ENCODE measurements around the gene DGLUCY.
A peak's percentile ranks its signal among the peaks of the same experiment; 100 is the strongest.
"Not testable (repeated sequence)": the region's sequence is repeated elsewhere in the genome, so short reads cannot be mapped to it uniquely, and the experiment has no call there.

Gene DGLUCY

GRCh38 chr14:91113829-91114078, at the start of gene DGLUCY:
TSS of gene DGLUCY (plus strand) at chr14:91114073. CDS start at chr14:91160295, 46,222 bp downstream.
- DNase-seq = peak in 1 of 2 donors; percentile 46

- no peak for DNase-seq
Measured at GRCh38 chr14:91065266-91065665, 48.6 kb upstream of the DGLUCY start.

GRCh38 chr14:91067186-91067585, 46.7 kb upstream of the DGLUCY start:
- DNase-seq = no peak

GRCh38 chr14:91068642-91069041, 45.2 kb upstream of the DGLUCY start:
- DNase-seq = no peak

GRCh38 chr14:91070572-91070971, 43.3 kb upstream of the DGLUCY start:
- DNase-seq = no peak

- DNase-seq = no peak
Measured at GRCh38 chr14:91075553-91075952, 38.3 kb upstream of the DGLUCY start.

- peak; percentile 47 to 52 for DNase-seq
Measured at GRCh38 chr14:91078095-91078737, 35.7 kb upstream of the DGLUCY start.

GRCh38 chr14:91080071-91080470, 33.8 kb upstream of the DGLUCY start:
- DNase-seq = no peak

- no peak for DNase-seq
Measured at GRCh38 chr14:91082282-91082681, 31.6 kb upstream of the DGLUCY start.

- DNase-seq = no peak
Measured at GRCh38 chr14:91084516-91084915, 29.4 kb upstream of the DGLUCY start.

- DNase-seq = not testable (repeated sequence)
Measured at GRCh38 chr14:91087470-91087869, 26.4 kb upstream of the DGLUCY start.

- DNase-seq = no peak
Measured at GRCh38 chr14:91088585-91089235, 25.2 kb upstream of the DGLUCY start.

- no peak for DNase-seq
Measured at GRCh38 chr14:91089958-91090535, 23.8 kb upstream of the DGLUCY start.

GRCh38 chr14:91090743-91091142, 23.1 kb upstream of the DGLUCY start:
- no peak for DNase-seq

- DNase-seq = no peak
Measured at GRCh38 chr14:91092073-91092472, 21.8 kb upstream of the DGLUCY start.

- not testable (repeated sequence) for DNase-seq
Measured at GRCh38 chr14:91093743-91094472, 20.0 kb upstream of the DGLUCY start.

GRCh38 chr14:91094772-91095171, 19.1 kb upstream of the DGLUCY start:
- no peak for DNase-seq

GRCh38 chr14:91095178-91095577, 18.7 kb upstream of the DGLUCY start:
- no peak for DNase-seq

- DNase-seq = not testable (repeated sequence)
Measured at GRCh38 chr14:91097657-91098056, 16.2 kb upstream of the DGLUCY start.

GRCh38 chr14:91098591-91098990, 15.3 kb upstream of the DGLUCY start:
- no peak for DNase-seq

GRCh38 chr14:91100102-91100501, 13.8 kb upstream of the DGLUCY start:
- no peak for DNase-seq

GRCh38 chr14:91103116-91103515, 10.8 kb upstream of the DGLUCY start:
- no peak for DNase-seq

GRCh38 chr14:91108941-91109611, 4.8 kb upstream of the DGLUCY start:
- peak in 1 of 2 donors; percentile 7 for DNase-seq
